Measurements from ENCODE around the gene MPP2. TPM values are rescaled to one million over a fixed set of nuclear protein-coding genes. Genes with fewer than 3 reads are reported as not detected.

MPP2 gene
- total RNA-seq, 1 donor = 0.72 TPM

GRCh38 chr17:43832168-43832975, 75.0 kb downstream of the MPP2 start:
- DNase-seq (ENCODE audit: insufficient read length, low spot score, missing footprints) = peak; percentile 98
- peaks cover 14% of the 10 kb centered on the region for H3K4me1 ChIP-seq (ENCODE audit: insufficient read depth, low read length)
- H3K79me2 ChIP-seq (ENCODE audit: insufficient read depth, low read length) = no peaks in the 10 kb centered on the region
- TF ChIP-seq CTCF (IDR thresholded peaks at IDR 0.05; ENCODE audit: extremely low read depth, low read depth, low read length) = no peak
- peak overlapping the region; percentile 81 for H3K4me2 ChIP-seq (ENCODE audit: insufficient read depth, low read length)
- no peak overlapping the region for H3K27ac ChIP-seq (ENCODE audit: low read depth, low read length)
- peak overlapping the region; percentile 77 for H3K4me3 ChIP-seq (ENCODE audit: insufficient read depth, low read length)
- H3K36me3 ChIP-seq (ENCODE audit: insufficient read depth, low read length) = peaks cover 12% of the 10 kb centered on the region
- H4K20me1 ChIP-seq (ENCODE audit: insufficient read depth, low read length) = peaks cover 3% of the 10 kb centered on the region
- no peaks in the 10 kb centered on the region for H3K27me3 ChIP-seq (ENCODE audit: insufficient read depth, low read length)
- no peaks in the 10 kb centered on the region for H3K9me3 ChIP-seq (ENCODE audit: low read depth, low read length)
- H2AFZ ChIP-seq (ENCODE audit: low read length) = peak overlapping the region; percentile 65

DNA sequence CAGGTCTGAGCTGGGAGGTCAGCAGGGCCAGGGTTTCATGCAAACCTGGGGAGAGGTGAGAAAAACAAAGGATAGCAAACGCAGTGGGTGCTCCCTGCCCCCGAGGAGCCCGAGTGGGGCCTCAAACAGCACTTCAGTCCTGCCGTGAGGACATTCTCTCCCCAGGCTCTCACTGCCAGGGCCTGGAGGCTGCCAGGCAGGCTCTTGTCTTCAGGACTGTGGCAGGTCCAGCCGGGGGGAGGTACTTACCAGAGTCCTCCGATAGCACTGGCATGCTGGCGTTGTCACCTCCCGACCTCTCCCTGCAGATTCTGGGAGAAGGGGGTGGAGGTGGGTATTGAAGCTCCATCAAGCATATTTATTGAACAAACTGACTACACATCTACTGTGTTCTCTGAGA, 75.7 kb downstream of the MPP2 start:
- no peak for TF ChIP-seq CTCF (IDR thresholded peaks at IDR 0.05; ENCODE audit: extremely low read depth, low read depth, low read length)
- Histone ChIP-seq H3K27me3 (ENCODE audit: insufficient read depth, low read length) (no peaks in the 10 kb centered on the region), H4K20me1 (ENCODE audit: insufficient read depth, low read length) (peaks cover 3% of the 10 kb centered on the region), H3K36me3 (ENCODE audit: insufficient read depth, low read length) (peaks cover 12% of the 10 kb centered on the region), H3K4me3 (ENCODE audit: insufficient read depth, low read length) (no peak overlapping the region), H2AFZ (ENCODE audit: low read length) (no peak overlapping the region), H3K27ac (ENCODE audit: low read depth, low read length) (no peak overlapping the region), H3K4me2 (ENCODE audit: insufficient read depth, low read length) (no peak overlapping the region), H3K9me3 (ENCODE audit: low read depth, low read length) (no peaks in the 10 kb centered on the region), H3K79me2 (ENCODE audit: insufficient read depth, low read length) (no peaks in the 10 kb centered on the region), H3K4me1 (ENCODE audit: insufficient read depth, low read length) (peaks cover 14% of the 10 kb centered on the region)
- peak; percentile 76 for DNase-seq (ENCODE audit: insufficient read length, low spot score, missing footprints)

DNA sequence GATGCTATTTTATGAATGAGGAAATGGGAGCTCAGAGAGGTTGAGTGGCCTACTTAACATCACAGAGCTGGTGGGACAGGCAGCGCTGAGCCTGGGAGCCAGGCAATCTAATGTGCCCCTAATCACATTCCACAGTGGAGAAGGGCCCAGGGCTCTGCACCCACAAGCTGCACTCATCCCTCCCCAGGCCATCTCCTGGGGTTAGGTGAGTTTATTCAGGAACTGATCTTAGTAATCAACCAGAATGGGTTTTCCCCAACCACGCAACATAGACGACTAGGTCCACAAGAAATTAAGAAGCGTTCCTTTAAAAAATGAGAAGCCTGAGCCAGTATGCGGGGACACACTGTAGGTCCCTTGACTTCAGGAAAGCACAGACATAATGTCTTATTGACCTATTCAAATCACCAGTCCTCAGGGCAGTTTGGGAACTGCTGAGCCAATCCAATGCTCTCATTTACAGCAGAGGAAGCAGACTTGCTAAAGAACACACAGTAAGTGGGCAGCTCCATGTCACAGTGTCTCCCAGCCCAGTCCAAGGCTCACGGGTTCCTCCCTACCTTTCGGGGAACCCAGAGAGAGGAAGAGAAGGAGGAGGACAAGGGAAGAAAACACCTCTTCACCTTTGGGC, 76.7 kb downstream of the MPP2 start:
- Histone ChIP-seq H3K4me2 (ENCODE audit: insufficient read depth, low read length) (no peak overlapping the region), H3K4me1 (ENCODE audit: insufficient read depth, low read length) (peaks cover 14% of the 10 kb centered on the region), H3K4me3 (ENCODE audit: insufficient read depth, low read length) (no peak overlapping the region), H3K27ac (ENCODE audit: low read depth, low read length) (no peak overlapping the region), H4K20me1 (ENCODE audit: insufficient read depth, low read length) (peaks cover 3% of the 10 kb centered on the region), H3K79me2 (ENCODE audit: insufficient read depth, low read length) (no peaks in the 10 kb centered on the region), H3K36me3 (ENCODE audit: insufficient read depth, low read length) (peaks cover 12% of the 10 kb centered on the region), H2AFZ (ENCODE audit: low read length) (no peak overlapping the region), H3K9me3 (ENCODE audit: low read depth, low read length) (no peaks in the 10 kb centered on the region), H3K27me3 (ENCODE audit: insufficient read depth, low read length) (no peaks in the 10 kb centered on the region)
- peak; percentile 19 for DNase-seq (ENCODE audit: insufficient read length, low spot score, missing footprints)
- no peak for TF ChIP-seq CTCF (IDR thresholded peaks at IDR 0.05; ENCODE audit: extremely low read depth, low read depth, low read length)

DNA sequence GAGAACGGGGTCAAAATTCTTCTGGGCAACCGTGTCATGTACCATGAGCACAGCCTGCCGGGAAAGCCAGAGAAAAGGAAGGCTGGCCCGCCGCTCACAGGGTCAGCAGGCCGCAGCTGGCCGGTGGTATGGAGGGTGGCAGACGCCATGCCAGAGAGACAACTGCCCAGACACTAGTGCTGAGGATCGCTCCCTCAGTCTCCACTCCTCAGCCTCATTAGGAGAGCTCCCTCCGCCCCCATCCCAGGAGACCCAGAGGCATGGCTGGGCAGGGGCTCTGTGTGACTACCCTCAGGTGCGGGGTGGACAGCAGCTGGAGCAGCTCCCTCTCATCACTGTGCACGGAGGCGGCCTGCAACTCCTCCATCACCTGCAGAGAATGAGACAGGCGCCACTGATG, 77.6 kb downstream of the MPP2 start:
- peaks cover 18% of the 10 kb centered on the region for H3K36me3 ChIP-seq (ENCODE audit: insufficient read depth, low read length)
- H3K4me3 ChIP-seq (ENCODE audit: insufficient read depth, low read length) = no peak overlapping the region
- no peaks in the 10 kb centered on the region for H3K27me3 ChIP-seq (ENCODE audit: insufficient read depth, low read length)
- TF ChIP-seq CTCF (IDR thresholded peaks at IDR 0.05; ENCODE audit: extremely low read depth, low read depth, low read length) = no peak
- H3K9me3 ChIP-seq (ENCODE audit: low read depth, low read length) = no peaks in the 10 kb centered on the region
- H3K27ac ChIP-seq (ENCODE audit: low read depth, low read length) = no peak overlapping the region
- no peak for DNase-seq (ENCODE audit: insufficient read length, low spot score, missing footprints)
- H2AFZ ChIP-seq (ENCODE audit: low read length) = no peak overlapping the region
- H3K4me2 ChIP-seq (ENCODE audit: insufficient read depth, low read length) = no peak overlapping the region
- peaks cover 14% of the 10 kb centered on the region for H3K4me1 ChIP-seq (ENCODE audit: insufficient read depth, low read length)
- H4K20me1 ChIP-seq (ENCODE audit: insufficient read depth, low read length) = peaks cover 3% of the 10 kb centered on the region
- H3K79me2 ChIP-seq (ENCODE audit: insufficient read depth, low read length) = no peaks in the 10 kb centered on the region
